C4-2B (cell line): ENCODE measurements around the gene SCN4B.

Experiments used
- H3K27ac ChIP-seq: fragments of 450-650 bp; 2 replicates; pipeline ENCODE4 v1.5.1; 2017
- ZFX ChIP-seq: fragments of 450-650 bp; IDR thresholded peaks from 2 replicates; pipeline ENCODE4 v1.6.1; 2017
- TF ChIP-seq, protein P1 (sequence below): fragments of 450-650 bp; conservative IDR thresholded peaks from 2 replicates; pipeline ENCODE4 v1.5.1; 2017; ENCODE audit warnings: mild to moderate bottlenecking

Gene SCN4B

DNA sequence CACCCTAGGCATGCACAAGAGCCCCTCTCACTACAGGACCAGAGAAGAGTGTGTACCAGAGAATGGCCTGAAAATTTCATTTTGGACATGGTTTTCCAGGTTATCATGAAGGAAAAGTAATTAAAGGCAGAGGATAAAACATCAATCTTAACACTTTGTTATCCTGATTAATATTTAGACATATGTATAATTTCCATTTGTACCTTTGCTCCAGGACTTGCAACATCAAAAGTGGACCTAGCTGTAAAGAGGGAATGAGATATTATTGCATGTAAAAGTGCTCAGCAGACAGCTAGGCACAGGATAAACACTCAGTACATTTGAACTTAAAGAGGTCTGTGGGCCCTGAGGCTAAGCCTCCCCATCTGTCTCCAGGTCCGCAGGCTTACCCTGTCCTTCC is 2.0 kb upstream of the SCN4B start:
- no peak overlapping the region for H3K27ac ChIP-seq
- no peak for TF ChIP-seq ZFX
- TF ChIP-seq, protein P1, sequence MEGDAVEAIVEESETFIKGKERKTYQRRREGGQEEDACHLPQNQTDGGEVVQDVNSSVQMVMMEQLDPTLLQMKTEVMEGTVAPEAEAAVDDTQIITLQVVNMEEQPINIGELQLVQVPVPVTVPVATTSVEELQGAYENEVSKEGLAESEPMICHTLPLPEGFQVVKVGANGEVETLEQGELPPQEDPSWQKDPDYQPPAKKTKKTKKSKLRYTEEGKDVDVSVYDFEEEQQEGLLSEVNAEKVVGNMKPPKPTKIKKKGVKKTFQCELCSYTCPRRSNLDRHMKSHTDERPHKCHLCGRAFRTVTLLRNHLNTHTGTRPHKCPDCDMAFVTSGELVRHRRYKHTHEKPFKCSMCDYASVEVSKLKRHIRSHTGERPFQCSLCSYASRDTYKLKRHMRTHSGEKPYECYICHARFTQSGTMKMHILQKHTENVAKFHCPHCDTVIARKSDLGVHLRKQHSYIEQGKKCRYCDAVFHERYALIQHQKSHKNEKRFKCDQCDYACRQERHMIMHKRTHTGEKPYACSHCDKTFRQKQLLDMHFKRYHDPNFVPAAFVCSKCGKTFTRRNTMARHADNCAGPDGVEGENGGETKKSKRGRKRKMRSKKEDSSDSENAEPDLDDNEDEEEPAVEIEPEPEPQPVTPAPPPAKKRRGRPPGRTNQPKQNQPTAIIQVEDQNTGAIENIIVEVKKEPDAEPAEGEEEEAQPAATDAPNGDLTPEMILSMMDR, result no peak

DNA sequence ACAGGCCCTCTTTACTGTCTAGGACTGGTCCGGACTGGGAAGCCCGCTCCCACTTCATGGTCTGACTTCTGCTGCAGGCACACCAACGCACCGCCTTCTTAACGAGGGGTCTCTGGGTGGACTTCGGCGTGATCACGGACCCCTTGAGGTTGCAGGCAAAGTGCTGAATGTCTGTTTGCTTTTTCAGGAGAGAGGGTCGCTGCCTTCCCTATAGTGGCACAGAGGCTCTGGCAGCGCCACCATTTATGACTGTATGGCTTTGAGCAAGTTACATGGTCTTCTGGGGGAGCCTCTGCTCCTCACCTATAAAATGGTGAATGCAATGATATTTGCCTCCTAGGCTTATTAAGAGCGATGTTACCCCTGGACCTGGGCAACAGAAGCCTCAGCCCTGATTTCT is 1.4 kb upstream of the SCN4B start:
- H3K27ac ChIP-seq, result no peak overlapping the region
- no peak for TF ChIP-seq ZFX
- TF ChIP-seq, protein P1, result no peak

DNA sequence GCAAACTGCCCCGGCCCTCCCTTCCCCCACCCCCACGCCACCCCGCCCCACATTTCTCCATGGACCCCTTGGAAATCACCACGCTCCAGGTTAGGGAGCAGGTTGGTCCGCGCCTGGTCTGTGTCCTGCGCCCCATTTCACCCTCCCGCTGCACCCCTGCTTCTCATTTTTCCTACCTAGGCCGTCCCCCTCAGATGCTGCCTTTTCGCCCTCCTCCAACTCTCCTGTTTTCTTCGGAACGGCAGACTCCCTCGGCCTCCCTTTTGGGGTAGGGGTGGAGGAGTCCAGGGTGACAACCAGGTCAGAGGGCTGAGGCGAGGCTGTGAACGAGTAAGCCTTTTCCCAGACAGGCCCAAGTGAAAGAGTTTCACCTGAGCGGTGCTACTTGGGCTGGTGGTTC is 893 bp upstream of the SCN4B start:
- TF ChIP-seq, protein P1, result no peak
- TF ChIP-seq ZFX, result no peak
- H3K27ac ChIP-seq, result no peak overlapping the region

DNA sequence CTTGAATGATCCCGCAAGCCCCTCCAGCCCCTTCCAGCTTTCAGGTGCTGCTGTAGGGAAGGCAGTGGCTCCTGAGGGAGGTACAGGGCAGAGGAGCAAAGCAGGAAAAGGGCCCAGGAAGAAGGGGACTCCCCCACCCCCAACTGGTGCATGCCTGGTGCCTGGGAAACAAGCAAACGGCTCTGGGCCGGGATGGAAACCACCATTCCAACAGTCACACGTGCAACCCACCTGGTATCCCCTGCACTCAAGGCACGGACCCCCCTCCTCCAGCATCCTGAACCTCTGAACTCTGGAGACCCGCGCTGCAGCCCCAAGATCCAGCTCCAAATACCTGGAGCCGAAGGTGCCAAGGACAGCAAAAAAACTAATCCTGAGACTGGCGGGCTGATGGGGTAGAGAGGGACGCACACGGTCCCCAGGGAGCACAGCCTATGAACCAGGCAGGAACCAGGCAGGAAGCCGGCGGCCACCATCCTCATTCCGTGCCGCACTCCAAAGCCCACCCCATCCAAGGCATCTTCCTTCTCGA is 537 bp downstream of the SCN4B start:
- no peak for TF ChIP-seq ZFX
- TF ChIP-seq, protein P1, result no peak
- peak overlapping the region; percentile 24 for H3K27ac ChIP-seq

DNA sequence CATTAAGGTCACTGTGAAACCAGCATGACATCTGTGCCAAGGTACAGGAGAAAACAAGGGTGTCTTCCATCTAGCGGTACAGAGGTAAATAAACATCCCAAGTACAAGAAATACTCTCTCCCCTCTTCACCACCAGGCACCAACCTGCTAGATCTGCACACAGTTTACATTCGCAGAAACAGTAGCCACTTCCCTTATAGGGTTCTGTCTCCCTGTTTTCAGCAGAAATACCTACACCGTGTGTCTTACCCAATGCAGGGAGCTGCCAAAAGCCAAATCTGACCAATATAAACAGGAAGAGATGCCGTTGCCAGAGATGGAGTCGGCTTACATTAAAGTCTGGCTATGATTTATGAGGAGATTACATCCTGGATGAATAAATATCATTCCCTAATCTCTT is 1.2 kb downstream of the SCN4B start:
- TF ChIP-seq, protein P1, result no peak; the same call in 1 of the 2 replicates
- TF ChIP-seq ZFX, result no peak
- peak overlapping the region; percentile 7; the same call in 1 of the 2 replicates for H3K27ac ChIP-seq

DNA sequence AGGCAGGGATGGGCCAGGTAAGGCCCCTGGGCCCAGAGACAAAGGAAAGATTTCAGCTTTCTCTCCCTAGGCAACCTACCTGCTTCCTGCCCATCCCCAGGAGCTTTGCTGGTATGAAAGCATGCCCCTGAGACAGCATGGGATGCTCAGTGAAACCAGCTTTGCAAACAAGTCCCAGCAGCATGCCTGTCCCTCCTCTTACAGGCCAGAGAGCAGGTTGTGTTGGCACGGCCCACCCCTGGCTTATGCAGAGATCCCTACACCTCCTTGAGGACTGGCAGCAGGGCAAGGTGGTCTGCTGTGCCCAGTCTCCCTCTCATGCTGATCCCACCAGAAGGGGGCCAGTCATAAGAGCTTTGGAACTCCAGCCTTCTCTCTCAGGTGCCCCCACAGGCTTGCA is 3.1 kb downstream of the SCN4B start:
- no peak overlapping the region for H3K27ac ChIP-seq
- TF ChIP-seq, protein P1, result no peak
- no peak for TF ChIP-seq ZFX

DNA sequence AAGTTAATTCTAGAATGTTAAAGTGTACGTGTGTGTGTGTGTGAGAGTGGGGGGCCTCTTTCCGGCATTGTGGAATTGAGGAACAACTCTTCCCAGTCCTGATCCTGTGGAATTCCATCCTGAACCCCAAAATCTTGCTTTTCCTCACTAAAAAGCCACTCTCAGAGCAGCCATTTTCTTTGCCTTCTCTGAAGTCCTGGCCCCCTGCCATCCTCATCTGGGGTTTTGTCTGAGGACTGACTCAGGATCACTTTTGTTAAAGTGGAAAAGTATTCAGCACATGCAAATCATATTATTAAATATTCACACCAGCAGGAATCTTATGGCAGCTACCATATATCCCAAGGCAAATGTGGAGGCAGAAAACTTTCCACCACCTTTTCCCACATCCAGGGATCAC is 3.8 kb downstream of the SCN4B start:
- no peak for TF ChIP-seq ZFX
- TF ChIP-seq, protein P1, result no peak

More for the DNA sequence above, 3.8 kb downstream of the SCN4B start:
- no peak overlapping the region for H3K27ac ChIP-seq
